Measurements from ENCODE around the gene CGB8. TPM values are rescaled to one million over a fixed set of nuclear protein-coding genes. Genes with fewer than 3 reads are reported as not detected.
"Not testable (repeated sequence)": the region's sequence is repeated elsewhere in the genome, so short reads cannot be mapped to it uniquely, and the experiment has no call there.

Gene CGB8
- total and polyA plus RNA-seq, 2 experiments from 2014 or later = 1.9 to 4.5 TPM

DNA sequence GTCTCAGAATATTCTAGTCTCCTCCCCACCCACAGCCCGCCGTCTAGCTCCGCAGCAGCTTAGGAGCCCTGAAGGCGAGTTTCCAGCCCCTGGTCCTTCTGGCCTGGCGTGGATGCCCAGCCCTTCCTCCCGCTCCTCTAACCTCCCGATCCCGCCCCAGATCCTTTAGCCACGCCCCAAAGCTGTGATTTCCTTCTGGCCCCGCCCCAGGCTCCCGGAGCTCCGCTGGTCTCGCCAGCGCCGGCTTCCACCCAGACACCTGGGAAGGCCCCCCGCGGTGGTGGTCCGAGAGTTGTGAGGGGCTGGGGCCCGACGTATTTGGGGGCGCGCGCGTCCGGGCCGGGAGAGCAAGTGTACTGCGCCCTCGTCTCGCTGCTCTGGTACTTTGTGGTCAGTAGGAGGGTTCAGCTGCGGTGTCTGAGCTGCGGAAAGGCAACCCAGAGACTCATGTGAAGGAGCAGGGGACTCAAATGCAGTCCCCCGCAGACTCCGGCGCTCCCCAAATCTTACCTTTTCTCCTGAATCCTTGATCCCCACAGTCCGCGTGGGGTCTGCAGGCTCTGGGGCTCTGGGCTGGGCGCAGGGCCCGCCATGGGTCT, 8.8 kb upstream of the CGB8 start, which contains the start of gene CGB7:
TSS of gene CGB7 (minus strand) at position 114 of the 599 bp plus-strand sequence. CDS start 2,374 bp downstream, outside the sequence.
- Histone ChIP-seq H3F3A (ENCODE audit: insufficient read depth) (no peaks in the 10 kb centered on the region), H3K4me1 (ENCODE audit: insufficient read depth) (no peaks in the 10 kb centered on the region), H3K4me3 (peak within 1 kb of the TSS; percentile 79), H2AFZ (peak within 1 kb of the TSS; percentile 81), H3K27ac (peak within 1 kb of the TSS; percentile 28; the same call in 1 of the 2 replicates), H3K9me3 (ENCODE audit: low read depth) (no peaks in the 10 kb centered on the region), H4K20me1 (ENCODE audit: insufficient read depth) (no peaks in the 10 kb centered on the region), H3K36me3 (ENCODE audit: low read depth) (no peaks in the 10 kb centered on the region), H3K79me2 (ENCODE audit: insufficient read depth) (peaks cover 43% of the 10 kb centered on the region), H3K9ac (peak within 1 kb of the TSS; percentile 64), H3K9me2 (ENCODE audit: insufficient read depth) (no peaks in the 10 kb centered on the region), H3K4me2 (ENCODE audit: unreplicated experiment) (peak within 1 kb of the TSS; percentile 90), H3K27me3 (replicated peaks; ENCODE audit: insufficient read depth) (no peaks in the 10 kb centered on the region)
- peak; percentile 85 for DNase-seq
- TF ChIP-seq EZH2 (IDR thresholded peaks at IDR 0.05; ENCODE audit: insufficient read depth, poor library complexity, severe bottlenecking) = no peak
- in situ Hi-C loops (cut with MboI) = no loop called here
- WGBS, 2 experiments (ENCODE audit: low coverage in 1 of 2, low lambda C conversion rate in 2 of 2, missing lambda C conversion rate in 2 of 2) = 1% methylated on average over 38 of the region's 38 CpGs

DNA sequence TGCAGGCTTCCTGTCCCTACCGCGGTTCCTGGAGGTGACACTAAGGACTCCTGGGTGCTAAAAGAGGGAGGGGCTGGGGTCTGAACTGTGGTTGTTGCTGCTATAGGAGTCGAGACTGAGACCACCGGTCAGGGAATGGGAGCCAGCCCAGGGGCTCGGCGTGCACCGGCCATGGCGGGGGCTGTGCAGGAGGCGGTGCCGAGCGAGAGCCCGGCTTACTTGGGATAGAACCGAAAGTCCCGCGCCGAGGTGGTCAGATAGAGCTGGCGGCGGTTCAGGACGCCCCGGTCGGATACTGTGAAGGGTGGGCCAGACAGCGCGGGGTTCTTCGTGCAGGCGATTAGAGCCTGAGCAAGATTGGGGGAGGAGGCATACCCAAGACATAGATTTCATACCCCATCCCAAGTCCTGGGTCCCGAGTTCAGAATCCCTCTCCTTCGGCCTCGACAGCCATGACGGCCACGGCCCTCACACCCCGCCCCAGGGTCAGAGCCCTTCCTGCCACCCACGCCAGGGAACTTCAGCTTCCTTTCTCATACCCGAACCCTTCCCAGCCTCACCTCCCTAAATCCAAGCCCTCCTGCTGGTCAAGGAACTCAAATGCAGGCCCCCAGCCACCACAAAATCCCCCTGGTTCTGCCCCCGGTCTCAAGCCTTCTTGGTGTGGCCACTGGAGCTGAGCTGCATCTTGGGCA, 8.1 kb upstream of the CGB8 start:
- Histone ChIP-seq H3K79me2 (ENCODE audit: insufficient read depth) (peaks cover 43% of the 10 kb centered on the region), H3K27ac (peak overlapping the region; percentile 28; the same call in 1 of the 2 replicates), H2AFZ (peak overlapping the region; percentile 81), H3K4me3 (peak overlapping the region; percentile 79), H3K9ac (peak overlapping the region; percentile 64), H3K4me2 (ENCODE audit: unreplicated experiment) (peak overlapping the region; percentile 90)
- H3K27me3 ChIP-seq (replicated peaks; ENCODE audit: insufficient read depth); H3K9me3 ChIP-seq (ENCODE audit: low read depth); H3K9me2 ChIP-seq (ENCODE audit: insufficient read depth); H3F3A ChIP-seq (ENCODE audit: insufficient read depth); H3K4me1 ChIP-seq (ENCODE audit: insufficient read depth); H3K36me3 ChIP-seq (ENCODE audit: low read depth); in situ Hi-C loops (cut with MboI); H4K20me1 ChIP-seq (ENCODE audit: insufficient read depth): not testable (repeated sequence)
- 5 to 7% methylated on average over 26 to 29 of the region's 34 CpGs for WGBS, 2 experiments (ENCODE audit: low coverage in 1 of 2, low lambda C conversion rate in 2 of 2, missing lambda C conversion rate in 2 of 2)
- peak; percentile 19 for DNase-seq

DNA sequence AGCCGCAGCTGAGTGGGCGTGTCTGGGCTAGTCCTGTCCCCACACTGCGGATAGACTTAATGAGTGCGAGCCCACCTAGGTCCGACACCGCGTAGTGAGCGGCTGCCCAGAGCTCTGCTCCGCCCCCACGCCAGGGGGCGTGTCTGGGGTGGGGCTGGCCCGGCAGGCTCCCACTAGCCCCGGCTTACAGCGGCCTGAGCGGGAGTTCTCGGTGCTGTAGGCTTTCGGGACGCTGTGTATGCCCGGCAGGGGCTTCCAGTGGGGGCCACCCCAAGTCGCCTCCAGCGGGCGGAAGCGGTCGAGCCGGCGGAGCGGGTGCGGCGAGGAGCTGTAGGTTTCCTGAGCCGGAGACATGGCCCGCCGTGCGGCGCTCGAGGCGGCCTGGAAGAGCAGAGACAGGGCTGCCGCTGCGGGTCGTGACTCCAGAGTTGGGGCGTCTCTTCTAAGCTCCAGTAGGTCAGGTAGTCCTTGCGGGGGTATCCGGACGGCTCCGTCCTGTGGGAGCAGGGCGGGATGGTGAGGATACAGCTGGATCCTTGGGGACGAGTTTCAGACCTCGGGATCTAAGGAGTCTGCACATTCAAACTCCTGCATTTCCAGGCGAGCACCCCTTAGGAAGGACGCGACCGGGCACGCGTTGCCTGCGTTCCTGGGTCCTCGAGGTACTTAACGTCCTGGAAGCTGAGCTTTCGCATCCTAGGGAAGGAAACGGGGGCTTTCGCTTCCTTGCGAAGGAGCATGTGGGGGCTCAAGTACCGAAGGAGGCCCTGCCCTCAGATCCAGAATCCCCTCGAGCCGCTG, 7.4 kb upstream of the CGB8 start:
- peak; percentile 76 for DNase-seq
- 2% methylated on average over 59 to 63 of the region's 63 CpGs for WGBS, 2 experiments (ENCODE audit: low coverage in 1 of 2, low lambda C conversion rate in 2 of 2, missing lambda C conversion rate in 2 of 2)
- no peaks in the 10 kb centered on the region for H3K36me3 ChIP-seq (ENCODE audit: low read depth)
- H3K9ac ChIP-seq = peak overlapping the region; percentile 64
- peak overlapping the region; percentile 79 for H3K4me3 ChIP-seq
- no peaks in the 10 kb centered on the region for H4K20me1 ChIP-seq (ENCODE audit: insufficient read depth)
- no peaks in the 10 kb centered on the region for H3K27me3 ChIP-seq (replicated peaks; ENCODE audit: insufficient read depth)
- peak overlapping the region; percentile 90 for H3K4me2 ChIP-seq (ENCODE audit: unreplicated experiment)
- TF ChIP-seq EZH2 (IDR thresholded peaks at IDR 0.05; ENCODE audit: insufficient read depth, poor library complexity, severe bottlenecking) (no peak), EZH2phosphoT487 (IDR thresholded peaks at IDR 0.05; ENCODE audit: insufficient read depth, low read depth) (no peak)
- no peaks in the 10 kb centered on the region for H3K9me3 ChIP-seq (ENCODE audit: low read depth)
- H3K27ac ChIP-seq = 0 out of 2 replicates have a peak overlapping the region, but pooled peaks have one; percentile 5
- H3K9me2 ChIP-seq (ENCODE audit: insufficient read depth) = no peaks in the 10 kb centered on the region
- H2AFZ ChIP-seq = peak overlapping the region; percentile 81
- H3K4me1 ChIP-seq (ENCODE audit: insufficient read depth) = no peaks in the 10 kb centered on the region
- in situ Hi-C loops (cut with MboI) = no loop called here
- H3F3A ChIP-seq (ENCODE audit: insufficient read depth) = no peaks in the 10 kb centered on the region
- peaks cover 43% of the 10 kb centered on the region for H3K79me2 ChIP-seq (ENCODE audit: insufficient read depth)

DNA sequence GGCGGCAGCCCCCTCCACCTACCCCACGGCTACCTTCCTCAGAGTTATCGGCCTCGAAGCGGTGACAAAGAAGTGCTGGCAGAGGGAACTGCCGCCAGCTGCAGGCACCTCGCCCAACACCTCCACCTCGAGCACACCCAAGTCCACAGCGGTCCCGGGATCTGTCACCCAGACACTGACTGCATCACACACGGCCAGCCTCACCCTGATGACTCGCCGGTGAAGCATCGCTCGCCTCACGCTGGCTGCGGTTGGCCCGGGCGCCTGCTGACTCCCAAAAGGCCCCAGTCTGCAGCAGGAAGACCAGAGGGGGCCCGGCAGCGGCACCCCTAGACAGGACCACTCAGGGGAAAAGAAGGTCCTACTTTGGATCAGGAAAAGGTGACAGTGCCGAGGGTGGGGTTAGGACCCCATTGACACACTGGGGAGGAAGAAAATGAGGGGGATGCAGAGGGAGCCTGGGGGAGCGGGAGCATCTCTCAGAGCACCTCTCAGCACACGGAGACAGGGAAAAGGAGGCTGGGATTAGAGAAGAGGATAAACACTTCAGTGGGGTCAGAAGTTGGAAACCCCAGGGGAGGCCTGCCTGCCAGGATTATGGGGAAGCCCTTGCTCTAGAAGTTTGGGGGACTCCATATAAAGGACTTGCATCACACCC, 1.6 kb upstream of the CGB8 start:
- H4K20me1 ChIP-seq (ENCODE audit: insufficient read depth); H3K79me2 ChIP-seq (ENCODE audit: insufficient read depth); H3K9me3 ChIP-seq (ENCODE audit: low read depth); H3K4me1 ChIP-seq (ENCODE audit: insufficient read depth); in situ Hi-C loops (cut with MboI); H3K9me2 ChIP-seq (ENCODE audit: insufficient read depth); H3K36me3 ChIP-seq (ENCODE audit: low read depth); H3K4me3 ChIP-seq; H3F3A ChIP-seq (ENCODE audit: insufficient read depth); H3K27me3 ChIP-seq (replicated peaks; ENCODE audit: insufficient read depth); H3K4me2 ChIP-seq (ENCODE audit: unreplicated experiment): not testable (repeated sequence)
- Histone ChIP-seq H3K9ac (0 out of 2 replicates have a peak overlapping the region, but pooled peaks have one; percentile 47), H3K27ac (peak overlapping the region; percentile 71), H2AFZ (peak overlapping the region; percentile 58; the same call in 1 of the 2 replicates)
- DNase-seq = peak; percentile 88
- WGBS, 2 experiments (ENCODE audit: low coverage in 1 of 2, low lambda C conversion rate in 2 of 2, missing lambda C conversion rate in 2 of 2) = 34 to 40% methylated on average over 22 of the region's 24 CpGs

DNA sequence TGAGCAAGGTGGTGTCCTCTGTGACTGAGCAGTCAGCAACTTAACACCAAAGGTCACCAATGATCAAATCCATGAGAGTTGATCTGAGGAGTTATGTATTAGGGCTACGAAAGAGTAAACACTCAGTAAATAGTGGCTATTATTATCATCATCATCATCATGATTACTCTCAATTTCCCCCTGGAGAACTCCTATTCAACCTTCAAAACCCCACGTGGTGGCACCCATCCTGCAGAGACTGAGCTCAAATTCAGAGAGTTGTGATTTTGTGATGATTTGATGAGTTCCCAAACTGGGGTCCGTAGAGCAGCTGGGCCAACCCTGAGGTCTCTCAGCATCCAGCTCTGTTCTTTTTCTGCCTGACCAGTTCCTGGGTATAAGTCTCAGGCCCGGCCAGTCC, 923 bp upstream of the CGB8 start:
- H2AFZ ChIP-seq; DNase-seq; H3K9me3 ChIP-seq (ENCODE audit: low read depth); H3K36me3 ChIP-seq (ENCODE audit: low read depth); H3K27me3 ChIP-seq (replicated peaks; ENCODE audit: insufficient read depth); H3K9ac ChIP-seq; H3K27ac ChIP-seq; H4K20me1 ChIP-seq (ENCODE audit: insufficient read depth); in situ Hi-C loops (cut with MboI); H3K4me2 ChIP-seq (ENCODE audit: unreplicated experiment); H3K4me1 ChIP-seq (ENCODE audit: insufficient read depth); H3K79me2 ChIP-seq (ENCODE audit: insufficient read depth); H3K9me2 ChIP-seq (ENCODE audit: insufficient read depth); H3F3A ChIP-seq (ENCODE audit: insufficient read depth); H3K4me3 ChIP-seq: not testable (repeated sequence)
- 89 to 91% methylated on average over 3 of the region's 4 CpGs for WGBS, 2 experiments (ENCODE audit: low coverage in 1 of 2, low lambda C conversion rate in 2 of 2, missing lambda C conversion rate in 2 of 2)

DNA sequence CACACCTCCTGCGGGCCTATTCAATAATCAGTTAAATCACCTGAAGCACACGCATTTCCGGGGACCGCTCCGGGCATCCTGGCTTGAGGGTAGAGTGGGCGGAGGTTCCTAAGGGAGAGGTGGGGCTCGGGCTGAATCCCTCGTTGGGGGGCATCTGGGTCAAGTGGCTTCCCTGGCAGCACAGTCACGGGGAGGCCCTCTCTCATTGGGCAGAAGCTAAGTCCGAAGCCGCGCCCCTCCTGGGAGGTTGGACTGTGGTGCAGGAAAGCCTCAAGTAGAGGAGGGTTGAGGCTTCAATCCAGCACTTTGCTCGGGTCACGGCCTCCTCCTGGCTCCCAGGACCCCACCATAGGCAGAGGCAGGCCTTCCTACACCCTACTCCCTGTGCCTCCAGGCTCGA, 5.4 kb downstream of the CGB8 start, which contains the start of gene CGB5:
TSS of gene CGB5 (plus strand) at position 301 of the 400 bp plus-strand sequence. CDS start 362 bp downstream, outside the sequence.
- H3K9me2 ChIP-seq (ENCODE audit: insufficient read depth); in situ Hi-C loops (cut with MboI); H3K9me3 ChIP-seq (ENCODE audit: low read depth); H3F3A ChIP-seq (ENCODE audit: insufficient read depth); H3K4me3 ChIP-seq; H4K20me1 ChIP-seq (ENCODE audit: insufficient read depth); H2AFZ ChIP-seq; H3K36me3 ChIP-seq (ENCODE audit: low read depth); H3K27me3 ChIP-seq (replicated peaks; ENCODE audit: insufficient read depth); H3K27ac ChIP-seq; H3K9ac ChIP-seq; H3K4me2 ChIP-seq (ENCODE audit: unreplicated experiment); DNase-seq; H3K79me2 ChIP-seq (ENCODE audit: insufficient read depth); H3K4me1 ChIP-seq (ENCODE audit: insufficient read depth): not testable (repeated sequence)
- 72 to 81% methylated on average over 12 to 15 of the region's 15 CpGs for WGBS, 2 experiments (ENCODE audit: low coverage in 1 of 2, low lambda C conversion rate in 2 of 2, missing lambda C conversion rate in 2 of 2)

All from GM23248 (cell line).